Ishikawa (cell line): ENCODE measurements around the gene VPS33A.

Experiments used
- CEBPB ChIP-seq: IDR thresholded peaks from 2 replicates; pipeline ENCODE4 v1.6.1; 2012
- CREB1 ChIP-seq: IDR thresholded peaks from 2 replicates; pipeline ENCODE4 v1.6.1; 2012; ENCODE audit warnings: low read depth
- EGR1 ChIP-seq: IDR thresholded peaks from 2 replicates; pipeline ENCODE4 v1.6.1; 2012
- EP300 ChIP-seq: IDR thresholded peaks from 2 replicates; pipeline ENCODE4 v1.6.1; 2012; ENCODE audit warnings: borderline replicate concordance
- FOXM1 ChIP-seq: IDR thresholded peaks from 2 replicates; pipeline ENCODE4 v1.6.1; 2012; ENCODE audit warnings: low read depth, borderline replicate concordance
- NFIC ChIP-seq: IDR thresholded peaks from 2 replicates; pipeline ENCODE4 v1.6.1; 2012
- RAD21 ChIP-seq: IDR thresholded peaks from 2 replicates; pipeline ENCODE4 v1.6.1; 2012; ENCODE audit warnings: low read depth
- TAF1 ChIP-seq: IDR thresholded peaks from 2 replicates; pipeline ENCODE4 v1.6.1; 2012; ENCODE audit warnings: low read depth, mild to moderate bottlenecking
- TCF12 ChIP-seq: IDR thresholded peaks from 2 replicates; pipeline ENCODE4 v1.6.1; 2012; ENCODE audit warnings: low read depth
- TEAD4 ChIP-seq: IDR thresholded peaks from 2 replicates; pipeline ENCODE4 v1.6.1; 2012
- USF1 ChIP-seq: IDR thresholded peaks from 2 replicates; pipeline ENCODE4 v1.6.1; 2012
- YY1 ChIP-seq: IDR thresholded peaks from 2 replicates; pipeline ENCODE4 v1.6.1; 2012; ENCODE audit warnings: low read depth
- ZBTB7A ChIP-seq: IDR thresholded peaks from 2 replicates; pipeline ENCODE4 v1.6.1; 2012; ENCODE audit warnings: low read depth
- TF ChIP-seq, protein P1 (sequence below): IDR thresholded peaks from 2 replicates; pipeline ENCODE4 v1.6.1; 2012
- TF ChIP-seq, protein P2 (sequence below): IDR thresholded peaks from 2 replicates; pipeline ENCODE4 v1.6.1; 2012; ENCODE audit warnings: low read depth, mild to moderate bottlenecking

VPS33A gene

DNA sequence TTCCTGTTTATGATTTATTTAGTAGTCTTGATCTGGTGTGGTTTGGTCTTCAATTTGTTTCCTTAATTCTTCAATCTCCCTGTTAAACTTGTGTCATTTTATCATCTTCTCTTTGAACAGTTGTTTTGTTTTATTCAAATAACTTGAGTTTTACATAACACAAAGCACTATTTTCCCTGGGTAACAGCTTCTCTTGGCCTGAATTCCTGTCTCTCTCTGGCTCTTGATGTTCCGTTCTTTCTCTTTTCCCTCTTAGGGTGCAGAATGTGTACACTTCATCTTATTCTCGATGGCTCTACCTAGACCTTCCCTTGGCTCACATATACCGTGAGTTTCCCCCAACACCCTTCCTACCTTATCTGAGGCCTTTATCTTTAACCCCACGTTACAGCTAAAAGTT, 36.8 kb upstream of the VPS33A start:
- TF ChIP-seq FOXM1 (no peak), TEAD4 (no peak), EP300 (no peak), CEBPB (no peak), YY1 (no peak), TCF12 (no peak), EGR1 (no peak), ZBTB7A (no peak), NFIC (no peak), RAD21 (no peak), TAF1 (no peak)
- TF ChIP-seq, protein P1, sequence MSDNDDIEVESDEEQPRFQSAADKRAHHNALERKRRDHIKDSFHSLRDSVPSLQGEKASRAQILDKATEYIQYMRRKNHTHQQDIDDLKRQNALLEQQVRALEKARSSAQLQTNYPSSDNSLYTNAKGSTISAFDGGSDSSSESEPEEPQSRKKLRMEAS = no peak

DNA sequence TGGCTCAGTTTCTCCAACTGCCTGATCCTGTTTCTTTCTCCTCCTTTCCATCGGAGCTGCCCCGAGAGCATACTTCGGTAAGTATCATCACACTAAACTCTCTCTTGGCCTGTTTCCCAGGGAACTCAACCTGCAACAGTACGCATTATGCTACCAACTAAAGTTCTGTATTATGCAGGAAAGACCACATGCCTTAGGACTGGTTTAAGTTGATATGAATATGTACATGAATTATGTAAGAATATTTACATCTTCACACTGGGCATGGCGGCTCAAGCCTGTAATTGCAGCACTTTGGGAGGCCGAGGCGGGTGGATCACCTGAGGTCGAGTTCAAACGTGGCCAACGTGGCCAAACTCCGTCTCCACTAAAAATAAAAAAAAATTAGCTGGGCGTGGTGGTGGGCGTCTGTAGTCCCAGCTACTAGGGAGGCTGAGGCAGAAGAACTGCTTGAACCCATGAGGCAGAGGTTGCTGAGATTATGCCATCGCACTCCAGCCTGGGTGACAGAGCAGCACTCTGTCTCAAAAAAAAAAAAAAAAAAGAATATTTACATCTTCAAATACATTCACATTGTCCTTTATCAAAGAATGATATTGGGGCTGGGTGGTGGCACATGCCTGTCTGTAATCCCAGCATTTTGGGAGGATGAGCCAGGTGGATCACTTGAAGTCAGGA, 31.9 kb upstream of the VPS33A start:
- TF ChIP-seq FOXM1 (no peak), ZBTB7A (no peak), EGR1 (no peak), EP300 (no peak), RAD21 (no peak), TAF1 (no peak), YY1 (no peak), CEBPB (no peak), TEAD4 (no peak)
- TF ChIP-seq, protein P1 = no peak
- TF ChIP-seq, protein P2, sequence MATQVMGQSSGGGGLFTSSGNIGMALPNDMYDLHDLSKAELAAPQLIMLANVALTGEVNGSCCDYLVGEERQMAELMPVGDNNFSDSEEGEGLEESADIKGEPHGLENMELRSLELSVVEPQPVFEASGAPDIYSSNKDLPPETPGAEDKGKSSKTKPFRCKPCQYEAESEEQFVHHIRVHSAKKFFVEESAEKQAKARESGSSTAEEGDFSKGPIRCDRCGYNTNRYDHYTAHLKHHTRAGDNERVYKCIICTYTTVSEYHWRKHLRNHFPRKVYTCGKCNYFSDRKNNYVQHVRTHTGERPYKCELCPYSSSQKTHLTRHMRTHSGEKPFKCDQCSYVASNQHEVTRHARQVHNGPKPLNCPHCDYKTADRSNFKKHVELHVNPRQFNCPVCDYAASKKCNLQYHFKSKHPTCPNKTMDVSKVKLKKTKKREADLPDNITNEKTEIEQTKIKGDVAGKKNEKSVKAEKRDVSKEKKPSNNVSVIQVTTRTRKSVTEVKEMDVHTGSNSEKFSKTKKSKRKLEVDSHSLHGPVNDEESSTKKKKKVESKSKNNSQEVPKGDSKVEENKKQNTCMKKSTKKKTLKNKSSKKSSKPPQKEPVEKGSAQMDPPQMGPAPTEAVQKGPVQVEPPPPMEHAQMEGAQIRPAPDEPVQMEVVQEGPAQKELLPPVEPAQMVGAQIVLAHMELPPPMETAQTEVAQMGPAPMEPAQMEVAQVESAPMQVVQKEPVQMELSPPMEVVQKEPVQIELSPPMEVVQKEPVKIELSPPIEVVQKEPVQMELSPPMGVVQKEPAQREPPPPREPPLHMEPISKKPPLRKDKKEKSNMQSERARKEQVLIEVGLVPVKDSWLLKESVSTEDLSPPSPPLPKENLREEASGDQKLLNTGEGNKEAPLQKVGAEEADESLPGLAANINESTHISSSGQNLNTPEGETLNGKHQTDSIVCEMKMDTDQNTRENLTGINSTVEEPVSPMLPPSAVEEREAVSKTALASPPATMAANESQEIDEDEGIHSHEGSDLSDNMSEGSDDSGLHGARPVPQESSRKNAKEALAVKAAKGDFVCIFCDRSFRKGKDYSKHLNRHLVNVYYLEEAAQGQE = no peak

GRCh38 chr12:122297494-122297893, 31.2 kb upstream of the VPS33A start:
- TF ChIP-seq CEBPB (no peak), FOXM1 (no peak), RAD21 (no peak), NFIC (no peak), CREB1 (no peak), EGR1 (no peak), TAF1 (no peak), TCF12 (no peak), EP300 (no peak), TEAD4 (no peak), ZBTB7A (no peak), USF1 (no peak), YY1 (no peak)
- TF ChIP-seq, protein P2 = no peak
- TF ChIP-seq, protein P1 = no peak

DNA sequence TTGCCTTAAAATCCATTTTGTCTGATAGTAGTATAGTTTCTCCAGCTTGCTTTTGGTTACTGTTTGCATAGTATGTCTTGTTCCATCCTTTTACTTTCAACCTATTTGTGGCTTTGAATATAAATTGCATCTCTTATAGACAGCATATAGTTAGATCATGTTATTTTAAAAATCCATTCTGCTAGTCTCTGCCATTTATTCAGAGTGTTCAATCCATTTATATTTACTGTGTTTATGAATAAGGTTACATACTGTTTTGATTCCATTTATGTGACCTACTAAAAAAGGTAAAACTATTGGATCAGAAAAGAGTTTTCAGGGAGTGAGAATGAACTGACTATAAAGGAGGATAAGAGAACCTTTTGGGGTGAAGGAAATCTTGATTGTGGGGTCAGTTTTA, 29.6 kb upstream of the VPS33A start:
- TF ChIP-seq TEAD4 (no peak), FOXM1 (no peak)
- TF ChIP-seq, protein P1 = no peak

GRCh38 chr12:122293081-122293480, 26.8 kb upstream of the VPS33A start:
- no peak for TF ChIP-seq TCF12
- TF ChIP-seq CREB1 = no peak
- no peak for TF ChIP-seq ZBTB7A
- TF ChIP-seq, protein P1 = no peak
- TF ChIP-seq YY1 = no peak
- no peak for TF ChIP-seq TEAD4
- TF ChIP-seq USF1 = no peak
- TF ChIP-seq, protein P2 = no peak
- no peak for TF ChIP-seq CEBPB
- no peak for TF ChIP-seq EP300
